ENCODE measurements around the gene FRYL. TPM values are rescaled to one million over a fixed set of nuclear protein-coding genes. Genes with fewer than 3 reads are reported as not detected.
A peak's percentile ranks its signal among the peaks of the same experiment; 100 is the strongest.

Gene FRYL
- total and polyA plus RNA-seq, 4 experiments from 2014 or later = 17.1 to 134 (median 83.7) TPM

DNA sequence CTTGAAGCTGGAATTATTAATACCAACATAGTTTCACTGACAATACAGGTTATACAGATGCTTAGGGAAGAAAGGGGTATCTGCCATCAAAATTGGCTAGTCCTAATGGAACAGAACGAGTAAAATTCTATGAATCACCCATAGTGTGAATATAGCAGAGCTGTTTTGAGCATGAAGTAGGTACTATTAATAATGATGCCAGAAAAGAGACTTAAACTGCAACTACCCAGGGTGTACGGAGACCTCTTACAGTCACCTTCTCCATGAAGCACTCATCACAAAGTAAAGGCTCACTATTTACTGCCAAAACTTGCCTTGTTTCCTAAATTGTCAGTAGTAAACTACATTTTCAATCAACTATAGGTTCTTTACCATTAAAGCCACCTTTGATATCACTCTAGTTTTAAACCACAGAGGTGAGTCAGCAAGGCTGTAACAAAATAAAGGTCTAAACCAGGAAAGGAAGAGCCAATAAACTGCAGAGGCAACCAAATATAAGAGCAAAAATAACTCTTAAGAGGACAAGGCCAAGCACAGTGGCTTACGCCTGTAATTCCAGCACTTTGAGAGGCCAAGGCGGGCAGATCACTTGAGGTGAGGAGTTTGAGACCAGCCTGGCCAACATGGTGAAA is 114.4 kb downstream of the FRYL start:
- intact Hi-C loops (cut with micrococcal nuclease) = no loop called here
- Mint-ChIP-seq H3K27me3 (no peaks in the 10 kb centered on the region), H3K9me3 (peaks cover 0 to 19% (median 3%) of the 10 kb centered on the region in 8 donors), H3K4me1 (peaks cover 29 to 73% (median 46%) of the 10 kb centered on the region in 4 donors), H3K4me3 (peak overlapping the region in 6 of 8 donors; percentile 4 to 67 (median 45)), H3K27ac (peak overlapping the region in 6 of 7 donors; percentile 8 to 88 (median 60)), H3K36me3 (peaks cover 15 to 27% of the 10 kb centered on the region in 2 donors)
- Histone ChIP-seq H3K4me1 (ENCODE audit: insufficient read depth, low read length) (peaks cover 47% of the 10 kb centered on the region), H3K9me3 (ENCODE audit: control insufficient read depth in 1 of 2, low read length in 2 of 2) (no peaks in the 10 kb centered on the region), H3K27me3 (ENCODE audit: insufficient read depth, low read length) (no peaks in the 10 kb centered on the region), H3K4me3 (ENCODE audit: low read length in 2 of 2) (no peak overlapping the region), H3K36me3 (ENCODE audit: insufficient read depth, low read length) (no peaks in the 10 kb centered on the region), H3K27ac (ENCODE audit: low read depth, low read length) (no peak overlapping the region)
- DNase-seq = no peak
- CTCF ChIA-PET (ENCODE audit: partially characterized antibody) = interaction anchor here (1.1 to 1.6 kb wide), 2 partner anchors 12 to 87 kb away, joined by 3 to 4 read pairs; no protein-coding TSS in a partner anchor
- POLR2A ChIA-PET (ENCODE audit: partially characterized antibody) = interaction anchor here (0.8 to 1.3 kb wide), 3 partner anchors 9 to 113 kb away, joined by 3 to 4 read pairs (median 3); no protein-coding TSS in a partner anchor

DNA sequence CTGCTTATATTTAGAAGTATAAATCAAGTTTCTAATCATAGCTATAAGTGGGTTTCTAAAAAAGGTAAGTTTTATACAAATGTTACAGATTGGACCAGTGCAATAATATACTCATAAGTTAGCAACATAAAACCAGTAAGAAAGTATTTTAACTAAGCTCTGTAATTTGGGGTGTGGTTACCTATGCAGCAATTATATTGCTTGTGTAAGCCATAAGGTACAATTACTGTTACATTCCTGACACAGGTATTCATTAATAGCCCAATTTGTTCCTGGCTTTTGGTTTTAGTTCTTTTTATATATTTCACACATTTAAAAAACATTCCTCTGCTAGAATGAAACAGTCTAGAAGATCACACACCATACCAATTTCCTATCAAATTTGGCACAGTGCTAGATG is 115.1 kb downstream of the FRYL start:
- intact Hi-C loops (cut with micrococcal nuclease) = no loop called here
- ChIA-PET CTCF (ENCODE audit: partially characterized antibody) (interaction anchor here (1.1 kb wide), 1 partner anchor 86 kb away, joined by 3 read pairs; no protein-coding TSS in a partner anchor), POLR2A (ENCODE audit: partially characterized antibody) (interaction anchor here (1.3 kb wide), 1 partner anchor 10 kb away, joined by 4 read pairs; no protein-coding TSS in a partner anchor)
- H3K9me3 ChIP-seq (ENCODE audit: control insufficient read depth in 1 of 2, low read length in 2 of 2) = no peaks in the 10 kb centered on the region
- DNase-seq = no peak
- Mint-ChIP-seq H3K36me3 (peaks cover 13 to 27% of the 10 kb centered on the region in 2 donors), H3K4me1 (peaks cover 31 to 76% (median 48%) of the 10 kb centered on the region in 4 donors), H3K27ac (peak overlapping the region in 1 of 7 donors; percentile 43), H3K27me3 (no peaks in the 10 kb centered on the region), H3K9me3 (peaks cover 0 to 19% (median 3%) of the 10 kb centered on the region in 8 donors), H3K4me3 (no peak overlapping the region)
- H3K4me3 ChIP-seq (ENCODE audit: low read length in 2 of 2) = no peak overlapping the region
- H3K27ac ChIP-seq (ENCODE audit: low read depth, low read length) = no peak overlapping the region
- H3K27me3 ChIP-seq (ENCODE audit: insufficient read depth, low read length) = no peaks in the 10 kb centered on the region
- peaks cover 47% of the 10 kb centered on the region for H3K4me1 ChIP-seq (ENCODE audit: insufficient read depth, low read length)
- H3K36me3 ChIP-seq (ENCODE audit: insufficient read depth, low read length) = no peaks in the 10 kb centered on the region

DNA sequence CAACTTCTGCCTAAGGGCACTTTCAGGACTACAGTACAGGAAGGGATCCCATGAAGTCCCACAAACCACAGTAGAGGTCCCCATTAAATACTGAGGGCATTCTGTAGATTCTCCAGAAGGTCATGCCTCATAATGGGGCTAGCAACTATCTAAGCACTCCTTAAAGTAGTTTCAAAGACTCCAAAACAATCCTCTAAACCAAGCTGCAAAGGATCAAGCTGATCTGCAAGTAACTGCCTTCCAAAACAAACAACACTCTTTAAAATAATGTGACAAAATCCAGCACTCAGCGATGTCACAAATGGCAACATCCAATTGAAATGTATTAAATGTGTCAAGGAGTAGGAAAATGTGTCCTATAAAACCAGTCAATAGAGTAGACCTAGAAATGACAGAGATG is 118.7 kb downstream of the FRYL start:
- Histone ChIP-seq H3K36me3 (ENCODE audit: insufficient read depth, low read length) (no peaks in the 10 kb centered on the region), H3K27me3 (ENCODE audit: insufficient read depth, low read length) (no peaks in the 10 kb centered on the region), H3K4me3 (ENCODE audit: low read length in 2 of 2) (no peak overlapping the region), H3K9me3 (ENCODE audit: control insufficient read depth in 1 of 2, low read length in 2 of 2) (no peaks in the 10 kb centered on the region), H3K27ac (ENCODE audit: low read depth, low read length) (no peak overlapping the region), H3K4me1 (ENCODE audit: insufficient read depth, low read length) (peaks cover 19% of the 10 kb centered on the region)
- no peak for DNase-seq
- CTCF ChIA-PET (ENCODE audit: partially characterized antibody) = interaction anchor here (1.7 kb wide), 1 partner anchor 8 kb away, joined by 4 read pairs; no protein-coding TSS in a partner anchor
- intact Hi-C loops (cut with micrococcal nuclease) = no loop called here
- H3K27me3 Mint-ChIP-seq = no peaks in the 10 kb centered on the region
- H3K9me3 Mint-ChIP-seq = peaks cover 0 to 19% (median 3%) of the 10 kb centered on the region in 8 donors
- POLR2A ChIA-PET (ENCODE audit: partially characterized antibody) = no interaction called here
- H3K4me3 Mint-ChIP-seq = peak overlapping the region in 1 of 8 donors; percentile 9
- H3K27ac Mint-ChIP-seq = no peak overlapping the region
- H3K36me3 Mint-ChIP-seq = peaks cover 18 to 33% of the 10 kb centered on the region in 2 donors
- H3K4me1 Mint-ChIP-seq = peaks cover 23 to 53% (median 35%) of the 10 kb centered on the region in 4 donors

DNA sequence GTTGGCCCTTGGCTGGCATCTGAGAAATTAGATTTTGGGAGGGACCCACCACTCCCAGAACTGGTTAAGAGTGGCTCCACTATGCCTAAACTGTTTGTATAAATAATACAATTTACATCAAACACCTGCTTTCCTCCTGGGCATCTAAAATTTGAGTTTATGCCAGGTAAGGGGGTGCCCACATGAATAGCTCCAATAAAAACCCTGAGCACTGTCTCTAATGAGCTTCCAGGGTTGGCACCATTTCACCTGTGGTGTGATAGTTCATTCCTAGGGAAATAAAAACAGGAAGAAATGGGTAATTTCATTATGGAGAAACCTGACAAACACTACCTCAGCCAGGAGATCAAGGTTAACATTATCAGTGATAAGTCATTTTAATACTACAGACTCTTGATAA is 119.7 kb downstream of the FRYL start:
- H3K4me3 ChIP-seq (ENCODE audit: low read length in 2 of 2) = no peak overlapping the region
- Mint-ChIP-seq H3K27me3 (no peaks in the 10 kb centered on the region), H3K4me1 (peaks cover 17 to 45% (median 28%) of the 10 kb centered on the region in 4 donors), H3K27ac (no peak overlapping the region), H3K4me3 (no peak overlapping the region), H3K9me3 (peaks cover 0 to 19% (median 3%) of the 10 kb centered on the region in 8 donors), H3K36me3 (peaks cover 18 to 30% of the 10 kb centered on the region in 2 donors)
- no peak overlapping the region for H3K27ac ChIP-seq (ENCODE audit: low read depth, low read length)
- H3K27me3 ChIP-seq (ENCODE audit: insufficient read depth, low read length) = no peaks in the 10 kb centered on the region
- H3K4me1 ChIP-seq (ENCODE audit: insufficient read depth, low read length) = peaks cover 12% of the 10 kb centered on the region
- DNase-seq = no peak
- ChIA-PET POLR2A (ENCODE audit: partially characterized antibody) (no interaction called here), CTCF (ENCODE audit: partially characterized antibody) (no interaction called here)
- intact Hi-C loops (cut with micrococcal nuclease) = no loop called here
- no peaks in the 10 kb centered on the region for H3K9me3 ChIP-seq (ENCODE audit: control insufficient read depth in 1 of 2, low read length in 2 of 2)
- no peaks in the 10 kb centered on the region for H3K36me3 ChIP-seq (ENCODE audit: insufficient read depth, low read length)

DNA sequence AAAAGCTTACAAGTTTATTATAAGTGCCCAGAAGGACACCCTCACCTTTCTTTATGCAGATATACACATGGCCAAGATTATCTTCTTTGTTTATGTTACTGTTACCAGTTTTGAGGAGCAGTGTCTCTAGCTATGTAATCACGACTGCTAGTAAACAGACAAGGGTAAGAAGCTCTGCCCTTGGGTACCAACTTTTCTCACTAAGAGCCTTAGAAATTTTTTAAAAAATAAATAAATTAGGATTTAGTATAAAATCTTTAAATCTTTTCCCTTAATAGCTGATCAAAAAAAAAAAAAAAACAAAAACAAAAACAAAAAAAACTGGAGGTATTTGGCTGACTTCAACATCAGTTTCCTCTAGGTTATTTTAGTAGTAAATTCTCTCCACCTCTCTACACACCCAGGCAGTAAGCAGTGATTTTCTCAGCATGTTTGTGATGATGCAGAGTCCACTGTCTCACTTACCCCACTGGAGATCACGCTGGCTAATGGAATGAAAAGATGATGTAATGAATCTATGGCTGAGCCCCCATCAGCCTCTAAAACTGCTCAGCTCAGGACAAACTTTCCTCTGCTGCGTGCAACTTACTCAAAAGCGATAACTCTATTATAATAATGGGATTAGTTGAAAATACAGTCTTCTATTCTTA is 125.9 kb downstream of the FRYL start:
- no peak for DNase-seq
- H3K27ac ChIP-seq (ENCODE audit: low read depth, low read length) = no peak overlapping the region
- H3K4me1 ChIP-seq (ENCODE audit: insufficient read depth, low read length) = peaks cover 29% of the 10 kb centered on the region
- Mint-ChIP-seq H3K4me1 (peaks cover 39 to 51% (median 47%) of the 10 kb centered on the region in 4 donors), H3K27me3 (no peaks in the 10 kb centered on the region), H3K4me3 (peak overlapping the region in 7 of 8 donors; percentile 39 to 80 (median 63)), H3K36me3 (peaks cover 8 to 10% of the 10 kb centered on the region in 2 donors), H3K27ac (peak overlapping the region in 6 of 7 donors; percentile 6 to 76 (median 36)), H3K9me3 (no peaks in the 10 kb centered on the region)
- H3K9me3 ChIP-seq (ENCODE audit: control insufficient read depth in 1 of 2, low read length in 2 of 2) = no peaks in the 10 kb centered on the region
- no peaks in the 10 kb centered on the region for H3K36me3 ChIP-seq (ENCODE audit: insufficient read depth, low read length)
- POLR2A ChIA-PET (ENCODE audit: partially characterized antibody) = interaction anchor here (1.3 kb wide), 1 partner anchor 127 kb away, joined by 3 read pairs; no protein-coding TSS in a partner anchor
- intact Hi-C loops (cut with micrococcal nuclease) = no loop called here
- CTCF ChIA-PET (ENCODE audit: partially characterized antibody) = interaction anchor here (1.0 to 2.0 kb wide), 4 partner anchors 8 to 15 kb away, joined by 3 to 7 read pairs (median 4); no protein-coding TSS in a partner anchor
- H3K4me3 ChIP-seq (ENCODE audit: low read length in 2 of 2) = no peak overlapping the region
- no peaks in the 10 kb centered on the region for H3K27me3 ChIP-seq (ENCODE audit: insufficient read depth, low read length)

DNA sequence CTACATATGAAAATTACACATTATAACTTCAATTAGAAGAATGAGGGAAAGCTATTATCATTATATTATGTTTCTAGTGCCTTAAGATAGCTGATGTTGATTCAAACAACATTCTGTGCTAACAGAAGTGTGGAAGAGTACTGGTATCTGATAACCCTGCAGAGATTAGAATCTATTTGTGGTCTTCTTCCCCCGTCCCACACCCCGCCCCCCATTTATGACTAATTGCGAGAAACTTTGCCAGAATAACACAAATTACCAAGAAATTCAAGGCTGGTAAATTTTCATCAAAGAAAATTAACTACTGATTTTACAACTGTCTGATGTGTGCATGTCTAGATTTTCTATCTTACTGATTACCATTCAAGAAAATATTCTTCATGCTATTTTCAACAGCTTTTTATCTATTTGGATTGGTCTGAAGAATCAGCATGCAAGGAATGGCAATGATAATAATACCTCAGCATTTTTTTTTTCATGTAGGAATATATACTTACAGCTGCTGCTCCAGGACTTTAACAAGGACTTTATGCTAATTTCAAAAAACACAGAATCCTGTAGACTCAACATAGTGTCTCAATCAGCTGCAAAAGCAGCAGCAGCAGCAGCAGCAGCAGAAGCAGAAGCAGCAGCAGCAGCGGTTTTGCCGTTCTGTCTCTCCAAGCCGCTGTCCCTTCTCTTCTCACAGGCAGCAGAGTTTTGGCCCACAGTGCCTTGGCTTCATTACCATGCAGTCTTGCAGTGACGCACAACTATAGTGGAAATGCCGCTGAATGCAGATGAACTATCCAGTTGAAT is 126.7 kb downstream of the FRYL start:
- no peaks in the 10 kb centered on the region for H3K9me3 ChIP-seq (ENCODE audit: control insufficient read depth in 1 of 2, low read length in 2 of 2)
- Mint-ChIP-seq H3K4me1 (peaks cover 39 to 52% (median 48%) of the 10 kb centered on the region in 4 donors), H3K36me3 (peaks cover 7 to 9% of the 10 kb centered on the region in 2 donors), H3K9me3 (no peaks in the 10 kb centered on the region), H3K4me3 (peak overlapping the region in 7 of 8 donors; percentile 16 to 80 (median 61)), H3K27ac (peak overlapping the region in 6 of 7 donors; percentile 7 to 62 (median 20)), H3K27me3 (no peaks in the 10 kb centered on the region)
- DNase-seq = peak; percentile 18 to 53 (median 20)
- ChIA-PET CTCF (ENCODE audit: partially characterized antibody) (interaction anchor here (1.0 to 2.0 kb wide), 4 partner anchors 9 to 28 kb away, joined by 3 to 7 read pairs (median 4); no protein-coding TSS in a partner anchor), POLR2A (ENCODE audit: partially characterized antibody) (interaction anchor here (1.3 kb wide), 1 partner anchor 127 kb away, joined by 3 read pairs; no protein-coding TSS in a partner anchor)
- intact Hi-C loops (cut with micrococcal nuclease) = no loop called here
- H3K4me3 ChIP-seq (ENCODE audit: low read length in 2 of 2) = no peak overlapping the region
- H3K27ac ChIP-seq (ENCODE audit: low read depth, low read length) = no peak overlapping the region
- H3K27me3 ChIP-seq (ENCODE audit: insufficient read depth, low read length) = no peaks in the 10 kb centered on the region
- H3K36me3 ChIP-seq (ENCODE audit: insufficient read depth, low read length) = no peaks in the 10 kb centered on the region
- peaks cover 32% of the 10 kb centered on the region for H3K4me1 ChIP-seq (ENCODE audit: insufficient read depth, low read length)

All from CD4-positive, alpha-beta memory T cell (primary cell).